Activated CD4-positive, alpha-beta T cell treated with anti-CD3 and anti-CD28 coated beads for 1 hour (primary cell): Measurements from ENCODE around the gene RAET1G.
A peak's percentile ranks its signal among the peaks of the same experiment; 100 is the strongest.
"Not testable (repeated sequence)": the region's sequence is repeated elsewhere in the genome, so short reads cannot be mapped to it uniquely, and the experiment has no call there.

Experiments used
- DNase-seq: peaks from one replicate; pipeline ENCODE4 v3.0.0-alpha.2; 2020

The RAET1G gene

DNA sequence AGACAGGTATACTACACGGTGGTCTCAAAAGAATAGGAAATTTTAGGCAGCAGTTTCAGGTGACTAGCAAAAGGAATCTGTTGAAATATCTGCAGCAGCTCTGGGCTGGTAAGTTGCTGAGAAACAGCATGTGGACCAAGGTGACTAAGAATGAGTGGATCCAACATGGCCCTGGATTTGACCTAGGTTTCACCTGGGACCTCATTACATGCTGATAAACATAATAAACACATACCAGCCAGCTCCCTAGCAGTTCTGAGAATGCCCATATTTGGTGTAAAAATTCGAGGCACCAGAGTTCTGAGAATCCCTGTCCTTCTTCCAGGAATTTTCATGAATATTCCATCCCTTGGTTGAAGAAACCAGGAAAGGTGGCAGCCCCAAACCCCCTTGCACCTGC lies 30.5 kb upstream of the RAET1G start:
- DNase-seq, result not testable (repeated sequence)

DNA sequence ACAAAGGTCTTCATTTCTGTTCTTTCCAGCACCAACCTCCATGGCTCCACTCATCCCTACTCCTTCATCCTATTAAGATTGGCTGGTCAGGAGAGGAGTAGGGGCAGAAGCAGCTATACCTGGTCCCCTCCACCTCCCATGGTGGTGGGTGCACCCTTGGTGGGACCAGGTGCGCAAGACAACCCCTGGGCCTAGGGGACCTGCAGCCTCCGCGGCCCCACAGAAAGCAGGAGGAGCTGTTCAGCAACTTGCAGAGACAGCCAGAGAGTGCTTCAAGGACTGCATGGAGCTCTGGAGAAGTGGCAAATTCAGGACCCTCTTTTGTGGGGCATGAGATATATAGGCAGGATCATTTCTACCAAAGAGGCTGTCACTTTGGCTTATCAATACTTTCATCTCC lies 28.7 kb upstream of the RAET1G start:
- no peak for DNase-seq

DNA sequence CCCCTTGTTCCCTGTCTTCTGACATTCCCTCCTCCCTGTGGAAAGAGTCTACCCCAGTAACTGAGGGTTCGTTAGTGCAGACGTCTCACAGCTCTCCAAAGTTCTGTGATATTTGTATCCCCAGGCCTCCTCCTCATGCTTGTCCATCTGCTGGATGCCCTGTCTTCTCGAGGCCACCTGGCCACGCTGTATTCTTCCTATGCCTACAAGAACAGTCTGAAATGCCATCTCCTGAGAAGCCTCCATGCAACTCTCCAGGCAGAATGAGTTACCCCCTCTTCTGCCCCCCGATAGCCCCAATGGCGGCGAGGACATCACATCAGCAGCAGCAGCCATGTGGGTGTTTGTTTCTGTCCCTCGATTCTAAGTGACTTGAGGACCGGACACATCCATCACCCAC lies 28.2 kb upstream of the RAET1G start:
- DNase-seq, result no peak

DNA sequence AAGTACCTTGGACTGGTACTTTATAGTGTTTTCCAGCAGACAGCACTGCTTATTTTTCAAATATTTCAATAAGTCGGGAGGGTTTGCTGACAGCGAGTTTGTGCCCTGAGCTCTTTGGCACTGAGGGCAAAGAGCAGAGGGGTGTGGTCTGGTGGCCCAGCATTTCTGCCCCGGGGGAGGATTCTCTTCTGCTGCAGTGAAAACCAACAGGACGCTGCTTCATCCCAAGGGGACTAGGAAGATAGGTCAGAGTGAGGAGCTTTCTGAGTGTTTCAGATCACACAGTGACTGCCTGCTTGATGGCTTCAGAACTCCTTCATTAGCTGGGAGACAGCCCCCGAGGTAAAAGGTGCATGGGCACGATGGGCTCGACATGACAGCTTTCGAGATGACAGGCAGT lies 27.5 kb upstream of the RAET1G start:
- DNase-seq, result no peak

DNA sequence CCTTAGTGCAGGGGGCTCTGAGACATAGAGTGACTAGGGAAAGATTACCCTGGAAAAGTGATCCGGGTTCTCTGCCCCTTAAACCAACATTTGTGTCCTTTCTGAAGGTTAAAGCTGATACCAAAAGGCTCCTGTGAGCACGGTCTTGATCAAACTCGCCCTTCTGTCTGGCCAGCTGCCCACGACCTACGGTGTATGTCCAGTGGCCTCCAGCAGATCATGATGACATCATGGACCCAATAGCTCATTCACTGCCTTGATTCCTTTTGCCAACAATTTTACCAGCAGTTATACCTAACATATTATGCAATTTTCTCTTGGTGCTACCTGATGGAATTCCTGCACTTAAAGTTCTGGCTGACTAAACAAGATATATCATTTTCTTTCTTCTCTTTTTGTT lies 25.7 kb upstream of the RAET1G start:
- no peak for DNase-seq

DNA sequence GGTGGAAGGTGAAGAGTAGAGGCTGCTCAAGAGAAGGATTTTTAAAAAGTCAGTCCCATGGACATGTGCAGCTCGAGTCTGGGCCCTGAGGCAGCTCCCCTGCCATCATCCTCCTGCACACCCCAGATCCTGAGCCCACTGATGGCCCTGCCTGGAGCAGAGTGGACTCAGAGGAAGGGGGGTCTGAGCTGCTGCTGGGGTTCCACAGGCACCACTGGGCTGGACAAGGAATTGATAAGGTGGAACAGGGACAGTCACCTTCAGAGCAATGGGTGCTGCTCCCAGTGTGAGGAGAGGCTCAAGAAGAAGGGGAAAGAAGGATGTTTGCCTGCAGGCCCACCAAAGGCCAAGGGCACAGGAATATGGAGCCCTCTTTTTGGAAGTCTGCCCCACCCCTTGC lies 25.1 kb upstream of the RAET1G start:
- no peak for DNase-seq

DNA sequence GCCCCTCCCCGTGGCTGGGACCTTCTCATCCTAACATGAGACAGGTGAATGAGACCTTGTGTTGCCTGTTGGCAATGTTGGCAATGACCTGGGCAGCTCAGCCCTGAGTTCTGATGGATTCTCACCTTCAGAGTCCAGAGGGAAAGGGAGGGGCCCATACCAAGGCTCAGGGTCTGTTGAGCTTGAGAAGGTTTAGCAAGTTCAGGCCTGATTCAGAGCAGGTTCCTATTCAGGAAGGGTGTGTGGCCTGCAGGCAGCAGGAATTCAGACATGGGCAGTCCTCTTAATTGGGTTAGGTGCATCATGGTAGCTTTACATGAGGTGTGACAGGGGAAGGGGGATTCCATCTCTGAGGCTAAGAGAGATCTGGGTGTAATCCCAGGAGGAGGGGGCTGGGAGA lies 24.6 kb upstream of the RAET1G start:
- not testable (repeated sequence) for DNase-seq

DNA sequence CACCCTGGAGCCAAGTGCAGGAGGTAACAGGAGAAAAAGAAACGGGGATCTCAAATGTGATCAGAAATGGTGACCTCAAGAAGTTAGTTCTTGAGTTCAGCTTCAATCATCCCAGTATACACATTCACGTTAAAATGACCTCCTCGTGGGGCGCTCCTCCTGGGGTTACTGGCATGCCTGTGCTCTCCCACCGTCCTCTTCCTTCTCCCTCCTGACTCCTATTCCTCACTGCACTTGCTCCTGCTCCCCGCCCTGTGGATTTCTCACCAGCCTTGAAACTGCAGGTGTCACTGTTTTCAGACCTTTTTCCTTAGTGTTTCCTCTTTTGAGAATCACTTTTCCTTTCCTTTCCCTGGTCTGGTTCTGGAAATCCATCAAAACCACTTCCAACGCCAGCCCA lies 23.7 kb upstream of the RAET1G start:
- not testable (repeated sequence) for DNase-seq

DNA sequence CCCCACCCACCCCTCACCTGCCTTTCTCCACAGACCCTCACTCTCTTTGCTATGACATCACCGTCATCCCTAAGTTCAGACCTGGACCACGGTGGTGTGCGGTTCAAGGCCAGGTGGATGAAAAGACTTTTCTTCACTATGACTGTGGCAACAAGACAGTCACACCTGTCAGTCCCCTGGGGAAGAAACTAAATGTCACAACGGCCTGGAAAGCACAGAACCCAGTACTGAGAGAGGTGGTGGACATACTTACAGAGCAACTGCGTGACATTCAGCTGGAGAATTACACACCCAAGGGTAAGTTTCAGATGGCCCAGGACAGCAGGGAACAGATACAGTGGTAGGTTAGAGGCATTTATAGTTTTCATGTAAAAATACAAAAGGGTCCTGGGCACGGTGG lies 22.4 kb upstream of the RAET1G start:
- DNase-seq, result not testable (repeated sequence)

DNA sequence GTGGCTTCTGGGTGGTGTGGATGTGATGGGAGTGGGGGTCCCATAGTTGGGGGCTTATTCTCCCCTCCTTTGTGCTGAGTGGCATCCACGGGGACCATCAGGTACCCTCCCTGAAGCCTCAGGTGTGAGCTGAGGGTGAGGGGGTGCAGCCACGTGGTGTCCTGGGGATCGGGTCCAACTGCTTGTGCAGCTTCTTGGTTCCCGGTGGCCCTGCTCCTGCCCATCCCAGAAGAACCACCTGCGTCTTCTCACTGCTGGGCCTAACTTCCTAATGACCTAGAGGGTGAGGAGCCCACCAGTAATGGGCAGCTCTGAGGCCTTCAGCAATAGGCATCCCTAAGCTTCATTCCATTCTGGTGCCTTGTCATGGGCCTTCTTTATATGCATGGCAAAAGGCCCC lies 20.4 kb upstream of the RAET1G start:
- DNase-seq, result not testable (repeated sequence)

DNA sequence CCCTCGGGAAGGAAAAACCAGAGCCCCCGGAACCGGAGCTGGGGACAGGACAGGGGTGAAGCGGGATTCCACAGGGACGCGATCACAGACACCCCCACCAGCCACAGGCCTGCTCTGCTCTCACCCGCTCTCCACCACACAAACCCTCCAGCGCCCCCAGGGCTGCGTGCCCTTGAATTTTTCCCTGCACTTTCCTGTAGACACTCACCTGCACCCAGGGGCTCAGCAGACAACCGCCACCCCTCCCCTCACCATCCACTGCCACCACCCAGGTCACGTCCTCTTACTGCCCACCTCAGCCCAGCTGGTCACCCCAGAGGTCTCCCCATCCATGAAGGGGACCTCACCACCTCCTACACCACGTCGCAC lies 19.5 kb upstream of the RAET1G start:
- DNase-seq, result no peak

DNA sequence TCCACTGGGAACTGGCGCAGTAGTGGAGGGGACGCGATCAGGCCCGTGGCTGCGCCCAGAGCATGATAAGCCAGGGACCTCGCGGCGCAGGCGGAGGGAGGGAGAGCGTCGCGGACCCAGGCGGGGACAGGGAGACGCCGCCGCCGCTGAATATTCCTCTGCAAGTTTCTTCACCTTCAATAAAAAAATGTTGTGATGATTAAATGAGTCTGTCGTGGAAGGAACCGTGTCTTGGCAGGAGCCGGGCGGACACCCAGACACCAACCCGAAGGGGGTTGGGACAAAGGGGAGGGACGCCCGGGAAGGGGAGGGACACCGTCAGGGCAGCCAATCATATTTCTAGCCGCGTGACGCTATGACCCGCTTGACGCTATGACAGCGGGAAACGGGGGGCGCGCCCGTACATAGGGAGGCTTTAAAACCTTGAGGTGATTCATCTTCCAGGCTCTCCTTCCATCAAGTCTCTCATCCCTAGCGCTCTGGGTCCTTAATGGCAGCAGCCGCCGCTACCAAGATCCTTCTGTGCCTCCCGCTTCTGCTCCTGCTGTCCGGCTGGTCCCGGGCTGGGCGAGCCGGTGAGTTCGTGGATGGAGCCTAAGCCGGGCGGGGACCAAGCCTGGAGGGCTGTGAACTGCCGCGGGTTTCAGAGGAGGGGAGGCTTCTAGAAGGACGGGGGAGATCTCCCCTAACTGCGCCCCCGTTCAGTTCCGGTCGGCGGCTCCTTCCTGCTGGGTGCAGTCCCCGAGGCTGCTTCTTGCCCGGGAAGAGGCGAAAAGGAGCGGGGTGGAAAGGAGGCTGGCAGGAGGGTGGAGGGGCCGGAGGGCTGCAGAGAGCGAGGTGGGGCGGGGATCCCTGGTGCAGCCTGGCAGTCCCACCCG lies 18.9 kb upstream of the RAET1G start, which contains the start of gene ULBP2:
Gene ULBP2, plus strand, starts transcription at position 432 of the 878 bp plus-strand sequence. Its CDS starts 59 bp downstream, at position 491.
- DNase-seq, result peak; percentile 83

DNA sequence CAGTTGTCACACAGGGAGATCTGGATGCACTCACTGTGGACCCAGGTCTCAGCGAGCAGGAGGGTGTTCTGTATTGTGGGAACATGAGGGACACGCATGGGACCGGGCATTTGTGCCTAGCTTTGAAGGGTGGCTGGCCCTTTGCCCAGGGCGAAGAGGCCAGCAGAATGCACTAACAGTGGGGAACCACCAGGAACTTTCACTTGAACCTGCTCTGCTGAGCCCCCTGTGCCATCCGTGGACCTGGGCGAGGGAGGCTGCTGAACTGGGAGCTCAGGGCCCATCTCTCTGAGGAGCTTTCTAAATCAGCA lies 17.7 kb upstream of the RAET1G start:
- DNase-seq, result no peak

DNA sequence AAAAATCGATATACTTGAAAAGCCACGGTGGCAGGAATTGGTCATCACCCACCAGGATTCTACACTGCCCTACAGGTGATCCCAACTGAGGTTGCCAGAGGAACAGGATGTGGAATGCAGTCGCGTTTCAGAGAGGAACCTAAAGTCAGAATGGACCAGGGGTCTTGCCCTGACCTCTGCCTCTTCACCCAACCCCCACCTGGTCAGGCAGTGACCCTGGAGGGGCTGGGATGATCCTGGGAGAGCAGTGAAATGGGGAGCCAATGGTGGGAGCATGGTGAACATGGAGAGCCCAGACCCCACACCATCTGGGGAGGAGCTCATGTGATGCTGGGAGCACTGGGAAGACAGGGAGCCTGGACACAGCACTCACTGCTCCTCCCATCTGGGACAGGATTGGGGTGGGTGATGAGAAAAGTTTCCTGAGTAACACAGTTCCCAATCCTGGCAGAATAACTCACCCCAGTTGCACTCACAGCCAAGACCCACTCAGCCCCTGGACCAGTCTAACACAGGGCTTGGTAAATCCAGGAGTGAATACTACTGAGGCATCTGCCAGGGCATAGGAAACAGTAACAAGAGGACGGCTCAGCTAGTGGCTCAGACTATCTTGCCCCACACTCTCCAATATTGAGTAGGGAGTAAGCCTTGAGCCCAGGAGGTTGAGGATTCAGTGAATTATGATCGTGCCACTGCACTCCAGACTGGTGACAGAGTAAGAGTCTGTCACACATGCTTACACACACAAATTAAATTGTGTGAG lies 17.2 kb upstream of the RAET1G start:
- no peak for DNase-seq

DNA sequence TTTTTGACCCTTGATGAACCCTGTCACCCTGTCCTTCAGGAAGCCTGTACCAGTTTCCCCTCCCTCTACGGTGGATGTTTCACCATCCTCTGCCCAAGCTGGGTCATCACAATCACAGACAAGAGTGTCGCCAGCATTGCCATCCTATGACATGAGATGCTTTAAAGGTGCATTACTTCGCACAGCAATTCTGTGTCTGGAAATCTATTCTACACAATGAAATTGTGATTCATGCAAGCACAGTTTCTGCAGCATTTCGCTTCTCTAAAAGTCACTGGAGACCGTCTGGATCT lies 16.4 kb upstream of the RAET1G start:
- DNase-seq, result no peak

DNA sequence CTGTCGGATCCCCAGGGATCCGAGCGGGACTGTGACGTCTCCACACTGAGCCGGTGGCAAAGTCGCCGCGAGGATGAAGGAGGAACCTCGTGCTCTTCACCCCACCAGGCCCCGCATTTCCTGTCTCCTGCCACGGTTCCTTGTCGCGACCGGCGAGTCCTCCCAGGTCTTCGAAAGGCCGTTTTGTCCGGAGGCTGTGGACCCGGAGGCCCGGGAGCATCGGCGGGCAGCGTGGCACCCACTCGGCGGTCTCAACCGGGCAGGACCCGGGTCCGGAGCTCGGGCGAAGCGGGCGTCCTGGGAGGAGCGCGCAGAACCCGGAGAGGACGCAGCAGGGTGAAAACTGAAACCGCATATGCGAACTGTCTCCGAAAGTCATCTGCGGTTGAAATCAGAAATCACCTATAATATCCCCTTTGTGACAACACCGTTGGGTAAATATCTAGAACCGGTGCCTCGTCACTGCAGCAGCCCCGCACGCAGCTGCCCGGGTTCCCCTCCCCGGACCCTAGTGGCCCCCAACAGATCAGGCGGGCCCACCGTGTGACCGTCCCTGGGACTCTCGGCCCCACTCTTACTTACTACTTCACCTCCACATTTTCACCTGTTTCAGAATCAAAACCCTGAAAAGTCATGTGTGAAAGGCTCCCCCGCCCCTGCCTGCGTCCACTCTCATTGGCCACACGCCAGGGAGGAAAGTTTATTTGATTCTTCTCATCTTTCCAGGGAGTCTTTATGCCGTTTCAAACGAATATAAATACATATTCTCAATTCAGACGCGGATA lies 15.8 kb upstream of the RAET1G start:
- no peak for DNase-seq

DNA sequence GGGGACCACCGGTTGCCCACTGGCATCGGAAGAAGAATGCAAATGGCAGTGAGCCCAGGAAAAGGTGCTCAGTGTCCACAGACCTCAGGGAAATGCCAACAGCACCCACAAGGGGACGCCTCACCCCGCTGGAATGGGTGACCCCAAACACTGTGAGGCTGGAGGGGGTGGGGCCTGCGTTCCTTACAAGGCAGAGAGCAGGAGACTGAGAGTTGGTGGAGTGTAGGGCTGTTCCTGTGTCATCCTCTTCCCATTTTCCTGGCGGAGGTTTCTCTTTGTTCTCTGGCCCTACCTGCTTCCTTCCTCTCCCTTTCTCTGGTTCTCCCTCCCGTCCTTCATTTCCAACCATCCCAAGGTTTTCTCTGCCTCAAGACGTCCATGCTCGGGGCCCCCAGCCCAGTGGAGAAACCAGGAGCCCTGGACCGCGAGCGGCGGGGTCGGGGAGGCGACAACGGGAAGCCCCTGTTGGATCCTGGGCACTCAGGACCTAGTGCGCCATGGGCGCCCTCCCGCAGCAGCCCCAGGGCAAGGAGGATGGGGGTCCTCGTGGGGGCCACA lies 15.2 kb upstream of the RAET1G start:
- not testable (repeated sequence) for DNase-seq

DNA sequence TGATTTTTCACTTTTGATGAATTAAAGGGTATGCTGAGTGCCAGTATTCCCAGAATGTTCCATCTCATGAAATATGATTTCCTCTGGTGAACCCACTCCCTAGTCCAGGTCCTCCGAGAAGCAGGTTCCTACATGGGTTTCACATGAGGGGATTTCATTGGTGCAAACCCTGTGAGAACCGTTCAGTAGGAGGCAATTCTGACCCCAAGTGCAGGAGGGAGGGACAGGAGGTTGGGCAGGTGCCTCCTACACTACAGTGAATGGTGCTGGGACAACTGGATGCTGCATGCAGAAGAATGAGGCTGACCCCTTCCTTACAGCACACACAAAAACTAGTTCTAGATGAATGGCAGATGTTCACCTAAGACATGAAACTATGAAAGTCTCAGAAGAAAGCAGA lies 13.8 kb upstream of the RAET1G start:
- DNase-seq, result no peak

DNA sequence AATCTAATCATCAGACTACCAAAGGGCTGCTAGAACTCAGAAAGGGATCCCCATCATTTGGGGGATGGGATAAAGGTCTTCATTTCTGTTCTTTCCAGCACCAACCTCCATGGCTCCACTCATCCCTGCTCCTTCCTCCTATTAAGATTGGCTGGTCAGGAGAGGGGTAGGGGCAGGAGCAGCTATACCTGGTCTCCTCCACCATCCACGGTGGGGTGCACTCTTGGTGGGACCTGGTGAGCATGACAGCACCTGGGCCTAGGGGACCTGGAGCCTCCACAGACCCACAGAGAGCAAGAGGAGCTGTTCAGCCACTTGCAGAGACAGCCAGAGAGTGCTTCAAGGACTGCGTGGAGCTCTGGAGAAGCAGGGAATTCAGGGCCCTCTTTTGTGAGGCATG lies 12.7 kb upstream of the RAET1G start:
- DNase-seq, result no peak

DNA sequence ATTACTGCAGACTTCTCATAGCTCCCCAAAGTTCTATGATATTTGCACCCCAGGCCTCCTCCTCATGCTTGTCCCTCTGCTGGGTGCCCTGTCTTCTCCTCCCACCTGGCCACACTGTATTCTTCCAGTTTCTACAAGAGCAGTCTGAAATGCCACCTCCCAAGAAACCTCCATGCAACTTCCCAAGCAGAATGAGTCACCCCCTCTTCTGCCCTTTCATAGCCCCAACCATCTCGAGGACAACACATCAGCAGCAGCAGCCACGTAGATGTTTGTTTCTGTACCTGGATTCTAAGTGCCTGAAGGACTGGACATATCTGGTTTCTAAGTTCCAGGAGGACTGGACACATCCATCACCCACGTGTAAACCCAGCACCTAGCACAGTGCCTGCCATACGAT lies 12.3 kb upstream of the RAET1G start:
- DNase-seq, result no peak

DNA sequence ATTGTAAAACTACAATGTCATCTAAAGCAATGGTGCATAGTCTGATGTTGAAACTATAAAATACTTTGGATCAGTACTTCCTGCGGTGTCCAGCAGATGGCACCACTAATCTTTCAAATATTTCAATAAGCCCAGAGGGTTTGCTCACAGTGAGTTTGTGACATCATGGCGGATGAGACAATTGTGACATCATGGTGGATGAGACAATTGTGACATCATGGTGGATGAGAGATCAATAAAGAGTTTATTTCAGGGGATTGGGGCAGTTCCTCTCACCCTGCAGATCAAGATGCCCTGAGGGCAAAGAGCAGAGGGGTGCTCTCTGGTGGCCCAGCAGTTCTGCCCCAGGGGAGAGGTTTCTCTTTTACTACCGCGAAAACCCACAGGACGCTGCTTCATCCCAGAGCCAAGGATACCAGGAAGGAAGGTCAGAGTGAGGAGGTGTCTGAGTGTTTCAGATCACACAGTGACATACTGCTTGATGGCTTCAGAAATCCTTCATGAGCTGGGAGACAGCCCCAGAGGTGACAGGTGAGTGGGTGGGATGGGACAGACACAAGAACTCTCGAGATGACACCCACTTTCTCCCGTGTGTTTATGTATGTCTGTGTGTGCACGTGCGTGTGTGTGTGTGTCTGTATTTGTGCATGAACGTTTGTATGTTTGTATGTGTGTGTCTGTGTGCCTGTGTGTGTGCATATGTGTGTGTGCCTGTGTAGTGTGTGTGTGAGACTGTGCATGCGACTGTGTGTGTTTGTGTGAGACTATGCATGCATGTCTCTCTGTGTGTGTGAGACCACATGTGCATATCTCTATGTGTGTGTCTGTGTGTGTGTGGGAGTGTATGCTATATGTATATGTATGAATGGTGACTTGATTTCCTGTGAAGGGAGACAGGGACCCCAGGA lies 11.6 kb upstream of the RAET1G start:
- peak; percentile 50 for DNase-seq

DNA sequence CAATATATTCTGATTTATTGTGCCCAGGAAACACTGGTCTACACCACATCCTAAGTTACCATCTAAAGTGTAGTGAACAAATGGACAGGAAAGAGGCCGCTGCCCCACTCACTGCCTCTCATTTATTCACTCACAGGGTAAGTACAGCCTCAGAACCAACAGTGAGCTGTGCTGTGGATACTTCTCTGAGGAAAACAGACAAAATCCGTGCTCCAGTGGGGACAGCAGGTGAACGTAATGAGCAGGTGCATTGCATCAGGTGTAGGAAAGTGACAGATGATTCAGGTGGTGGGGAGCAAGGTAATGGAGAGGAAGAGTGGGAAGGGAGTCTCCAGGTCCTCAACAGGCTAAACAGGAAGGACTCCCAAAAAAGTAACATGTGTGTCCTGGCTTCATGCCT lies 10.5 kb upstream of the RAET1G start:
- no peak for DNase-seq
